ENCODE results near the gene WFS1. TPM values are rescaled to one million over a fixed set of nuclear protein-coding genes. Genes with fewer than 3 reads are reported as not detected.

The WFS1 gene
- total and polyA plus RNA-seq, 9 of the 15 experiments (the other 6 are each of a cell fraction or from before 2014, with no cell fraction given): 0.01 to 0.29 (median 0.03) TPM; not detected in 5

- TF ChIP-seq THRAP3 (IDR thresholded peaks at IDR 0.05; ENCODE audit: borderline replicate concordance) (no peak), ZNF217 (CRISPR knock-in tag; IDR thresholded peaks at IDR 0.05) (no peak)
Measured at GRCh38 chr4:6277935-6278800, 8.5 kb downstream of the WFS1 start (continued).

GRCh38 chr4:6278801-6279197 lies 9.1 kb downstream of the WFS1 start:
- no peak overlapping the region for H3K4me3 ChIP-seq
- no peak overlapping the region for H3K9ac ChIP-seq (ENCODE audit: insufficient read depth in 1 of 2, low read depth in 2 of 2, low read length in 2 of 2)
- in situ Hi-C loops (cut with MboI) (no loop called here), intact Hi-C loops (cut with micrococcal nuclease) (no loop called here)
- WGBS (ENCODE audit: insufficient coverage, low coverage, missing lambda C conversion rate): under 1% methylated on average over 9 of the region's 10 CpGs
- H3K9me1 ChIP-seq (ENCODE audit: control insufficient read depth, insufficient read depth, low read length): no peaks in the 10 kb centered on the region
- H4K20me1 ChIP-seq (replicated peaks; ENCODE audit: control insufficient read depth, insufficient read depth, low read length): peaks cover 11% of the 10 kb centered on the region; the same call in 1 of the 2 replicates
- no peaks in the 10 kb centered on the region for H3K36me3 ChIP-seq (ENCODE audit: control insufficient read depth, insufficient read depth, low read length)
- H3K4me1 ChIP-seq (replicated peaks in 1 of 2; ENCODE audit: control insufficient read depth in 2 of 2, insufficient read depth in 2 of 2, low read length in 2 of 2): peaks cover 0 to 5% of the 10 kb centered on the region in 2 experiments; a peak in 2 of 5 replicates
- H3K79me2 ChIP-seq (ENCODE audit: control insufficient read depth, insufficient read depth, low read length): no peaks in the 10 kb centered on the region
- DNase-seq (ENCODE audit: extremely low read depth in 1 of 4, low spot score in 3 of 4): peak; percentile 34 to 51 (median 47)
- peaks cover 3 to 68% of the 10 kb centered on the region in 2 experiments; a peak in 3 of 5 replicates for H3K27me3 ChIP-seq (ENCODE audit: control insufficient read depth in 2 of 2, insufficient read depth in 2 of 2, low read length in 2 of 2)
- no peak overlapping the region for H3K4me2 ChIP-seq (ENCODE audit: insufficient read depth, low read length)
- H3K27ac ChIP-seq (ENCODE audit: extremely low read depth, low read depth, low read length): no peak overlapping the region
- FAIRE-seq: peak; percentile 51
- H2AFZ ChIP-seq (ENCODE audit: low read depth, low read length): no peak overlapping the region
- ChIA-PET POLR2A (no interaction called here), CTCF (ENCODE audit: low intra/inter-chr PET ratio) (no interaction called here)
- ATAC-seq: peak; percentile 78
- no peaks in the 10 kb centered on the region for H3K9me3 ChIP-seq (replicated peaks; ENCODE audit: control insufficient read depth, insufficient read depth, low read depth, low read length)
- no TSS peak for BruUV-seq (replicated peaks)
- TF ChIP-seq STAT5A (IDR thresholded peaks at IDR 0.05; ENCODE audit: borderline replicate concordance, low read length) (peak; percentile 42; the same call in 1 of the 2 replicates), ZNF584 (CRISPR knock-in tag; IDR thresholded peaks at IDR 0.05; ENCODE audit: low read depth) (peak; percentile 67; the same call in 1 of the 2 replicates), NFIC (IDR thresholded peaks at IDR 0.05) (peak; percentile 47), GTF2E2 (tag; IDR thresholded peaks at IDR 0.05) (no peak), ZNF3 (CRISPR knock-in tag; IDR thresholded peaks at IDR 0.05) (no peak), KDM1A (IDR thresholded peaks at IDR 0.05) (peak; percentile 95 to 96), TRIM28 (IDR thresholded peaks at IDR 0.05) (no peak), IRF2 (CRISPR knock-in tag; IDR thresholded peaks at IDR 0.05) (no peak), ZMIZ1 (IDR thresholded peaks at IDR 0.05; ENCODE audit: low read depth in 2 of 2, low read length in 2 of 2) (peak in 1 of 2 experiments; percentile 60; a peak in 1 of 4 replicates), KDM4B (IDR thresholded peaks at IDR 0.05; ENCODE audit: borderline replicate concordance in 2 of 2, low read depth in 1 of 2) (no peak), EP300 (IDR thresholded peaks at IDR 0.05; ENCODE audit: low read length) (0 out of 2 replicates have a peak, but pooled peaks have one; percentile 11), RNF2 (IDR thresholded peaks at IDR 0.05) (no peak), MXD1 (CRISPR knock-in tag; IDR thresholded peaks at IDR 0.05; ENCODE audit: borderline replicate concordance, poor library complexity, severe bottlenecking) (no peak), PCBP2 (IDR thresholded peaks at IDR 0.05; ENCODE audit: low read depth, low read length, poor library complexity, severe bottlenecking) (no peak), TAL1 (IDR thresholded peaks at IDR 0.05) (peak; percentile 71), NCOR1 (IDR thresholded peaks at IDR 0.05) (peak; percentile 53)

All from K562 (cell line).